HEK293 (cell line): Measurements from ENCODE around the gene IL1RAPL1.

Experiments used
- REST ChIP-seq: fragments of 450-650 bp; formaldehyde crosslinking; IDR thresholded peaks from 2 replicates; pipeline ENCODE4 v1.5.1; 2016; ENCODE audit warnings: missing biosample characterization, missing genetic modification characterization
- ZNF639 ChIP-seq: fragments of 450-650 bp; formaldehyde crosslinking; IDR thresholded peaks from 2 replicates; pipeline ENCODE4 v1.5.1; 2016; ENCODE audit warnings: missing biosample characterization, missing genetic modification characterization

GRCh38 chrX:28581522-28581921, 5.7 kb upstream of the IL1RAPL1 start:
- TF ChIP-seq ZNF639: no peak
- no peak for TF ChIP-seq REST
